EH (cell line): Measurements from ENCODE around the gene RAB21.
"Not testable (repeated sequence)": the region's sequence is repeated elsewhere in the genome, so short reads cannot be mapped to it uniquely, and the experiment has no call there.

Experiments
- DNase-seq: peaks from one replicate; pipeline ENCODE4 v3.0.0-alpha.2; 2015; ENCODE audit warnings: low read depth

The RAB21 gene

GRCh38 chr12:71799106-71799505, 44.4 kb downstream of the RAB21 start:
- peak; percentile 73 for DNase-seq

- DNase-seq = no peak
Observed at GRCh38 chr12:71800177-71800576, 45.5 kb downstream of the RAB21 start.

- no peak for DNase-seq
Observed at GRCh38 chr12:71804505-71804904, 49.8 kb downstream of the RAB21 start.

- no peak for DNase-seq
Observed at GRCh38 chr12:71810921-71811320, 56.3 kb downstream of the RAB21 start.

- not testable (repeated sequence) for DNase-seq
Observed at GRCh38 chr12:71815242-71815641, 60.6 kb downstream of the RAB21 start.

- DNase-seq = not testable (repeated sequence)
Observed at GRCh38 chr12:71822088-71822487, 67.4 kb downstream of the RAB21 start.

GRCh38 chr12:71828813-71829212, 74.2 kb downstream of the RAB21 start:
- no peak for DNase-seq

GRCh38 chr12:71837356-71837755, 82.7 kb downstream of the RAB21 start:
- no peak for DNase-seq

- no peak for DNase-seq
Observed at GRCh38 chr12:71838231-71838630, 83.6 kb downstream of the RAB21 start.

- no peak for DNase-seq
Observed at GRCh38 chr12:71838676-71839075, 84.0 kb downstream of the RAB21 start.

GRCh38 chr12:71840231-71840847, 85.7 kb downstream of the RAB21 start:
- peak; percentile 68 for DNase-seq

- DNase-seq = peak; percentile 43
Observed at GRCh38 chr12:71846322-71846940, 91.8 kb downstream of the RAB21 start.

- peak; percentile 15 for DNase-seq
Observed at GRCh38 chr12:71848212-71848611, 93.5 kb downstream of the RAB21 start.

- no peak for DNase-seq
Observed at GRCh38 chr12:71849109-71849851, 94.6 kb downstream of the RAB21 start.
